A673 (cell line): ENCODE measurements around the gene DLG2.

Experiments
- EZH2 ChIP-seq: fragments of 200-600 bp; sonication (generic); IDR thresholded peaks from 2 replicates; pipeline ENCODE4 v1.6.1; 2017; ENCODE audit warnings: borderline replicate concordance, low read depth, mild to moderate bottlenecking, mixed read lengths, antibody characterized with exemption, low read length; ENCODE audit not compliant: poor library complexity, severe bottlenecking
- TF ChIP-seq, protein P1 (sequence below): fragments of 300-800, 200-600 bp; sonication (generic); conservative IDR thresholded peaks from 2 replicates; pipeline ENCODE4 v1.5.1; 2017; ENCODE audit warnings: low read depth, mild to moderate bottlenecking, antibody characterized with exemption, low read length, moderate library complexity, mixed read lengths

DNA sequence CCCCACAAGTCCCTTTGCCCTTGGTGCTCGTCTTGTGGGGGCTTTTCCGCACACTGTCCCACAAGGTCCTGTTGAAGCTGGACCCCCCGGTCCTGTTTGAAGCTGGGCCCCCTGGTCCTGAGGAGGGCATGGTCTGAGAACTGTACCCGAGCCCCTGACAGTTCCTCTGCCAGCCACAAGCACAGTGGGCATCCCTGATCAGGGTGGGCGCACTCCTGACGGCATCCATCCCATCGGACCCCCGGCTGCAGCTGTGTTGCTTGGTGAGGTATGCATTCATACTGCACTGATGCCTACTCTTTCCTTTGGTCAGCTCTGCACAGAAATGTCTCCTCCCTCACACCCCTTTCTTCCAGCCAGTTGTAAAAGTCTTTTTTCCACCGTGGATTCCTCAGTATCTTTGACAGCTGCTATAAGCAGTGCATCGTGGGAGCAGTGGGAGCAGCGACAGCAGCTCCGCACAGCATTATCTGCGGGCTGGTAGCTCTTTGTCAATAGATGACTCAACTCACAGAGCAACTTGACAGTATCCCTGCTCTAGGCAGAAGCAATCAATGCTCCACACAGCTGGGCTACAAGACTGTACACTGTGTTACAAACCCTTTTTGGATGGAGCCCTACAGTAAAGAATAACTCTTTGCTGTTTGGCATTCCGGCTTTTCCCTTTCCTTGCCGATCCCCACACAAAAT lies 1310.1 kb downstream of the DLG2 start:
- no peak for TF ChIP-seq EZH2
- TF ChIP-seq, protein P1, sequence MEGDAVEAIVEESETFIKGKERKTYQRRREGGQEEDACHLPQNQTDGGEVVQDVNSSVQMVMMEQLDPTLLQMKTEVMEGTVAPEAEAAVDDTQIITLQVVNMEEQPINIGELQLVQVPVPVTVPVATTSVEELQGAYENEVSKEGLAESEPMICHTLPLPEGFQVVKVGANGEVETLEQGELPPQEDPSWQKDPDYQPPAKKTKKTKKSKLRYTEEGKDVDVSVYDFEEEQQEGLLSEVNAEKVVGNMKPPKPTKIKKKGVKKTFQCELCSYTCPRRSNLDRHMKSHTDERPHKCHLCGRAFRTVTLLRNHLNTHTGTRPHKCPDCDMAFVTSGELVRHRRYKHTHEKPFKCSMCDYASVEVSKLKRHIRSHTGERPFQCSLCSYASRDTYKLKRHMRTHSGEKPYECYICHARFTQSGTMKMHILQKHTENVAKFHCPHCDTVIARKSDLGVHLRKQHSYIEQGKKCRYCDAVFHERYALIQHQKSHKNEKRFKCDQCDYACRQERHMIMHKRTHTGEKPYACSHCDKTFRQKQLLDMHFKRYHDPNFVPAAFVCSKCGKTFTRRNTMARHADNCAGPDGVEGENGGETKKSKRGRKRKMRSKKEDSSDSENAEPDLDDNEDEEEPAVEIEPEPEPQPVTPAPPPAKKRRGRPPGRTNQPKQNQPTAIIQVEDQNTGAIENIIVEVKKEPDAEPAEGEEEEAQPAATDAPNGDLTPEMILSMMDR = no peak
